Left colon (tissue), 2 donors: ENCODE results near the gene SYCE3. TPM values are rescaled to one million over a fixed set of nuclear protein-coding genes. Genes with fewer than 3 reads are reported as not detected.
A peak's percentile ranks its signal among the peaks of the same experiment; 100 is the strongest.

Experiments used
- ATAC-seq: fragments of 200-7000 bp; cut with Tn5 transposase; one replicate; pipeline ENCODE4 v1.9.1; 2020; ENCODE audit warnings: mild to moderate bottlenecking, moderate library complexity
- DNase-seq, 2 donors: peaks; one replicate each; pipeline ENCODE4 v3.0.0-alpha.2; 2020
- intact Hi-C, 2 donors: fragments of 100-400 bp; cut with DNase I in 1 of 2; cut with micrococcal nuclease in 1 of 2; formaldehyde crosslinking; loops; one replicate each; pipeline versions ENCODE4 v1.11.2 to v1.14.0; 2022; cut with DNase I, micrococcal nuclease
- total RNA-seq, 2 donors: library from RNA; stranded (reverse); fragmentation: NEBNext Ultra II Directional; extraction: Animal tissue kit (Norgen Biotek cat#: 25700); gene quantifications; one replicate each; pipeline ENCODE4 v1.2.1, GENCODE V29; 2021
- donor health status: DM: no; HTN: no; CAD: no.
- donor health status: DM: yes; HTN: yes; CAD: no.

SYCE3 gene
- total RNA-seq, 2 donors from 2014 or later: 0.67 TPM; not detected in 1

DNA sequence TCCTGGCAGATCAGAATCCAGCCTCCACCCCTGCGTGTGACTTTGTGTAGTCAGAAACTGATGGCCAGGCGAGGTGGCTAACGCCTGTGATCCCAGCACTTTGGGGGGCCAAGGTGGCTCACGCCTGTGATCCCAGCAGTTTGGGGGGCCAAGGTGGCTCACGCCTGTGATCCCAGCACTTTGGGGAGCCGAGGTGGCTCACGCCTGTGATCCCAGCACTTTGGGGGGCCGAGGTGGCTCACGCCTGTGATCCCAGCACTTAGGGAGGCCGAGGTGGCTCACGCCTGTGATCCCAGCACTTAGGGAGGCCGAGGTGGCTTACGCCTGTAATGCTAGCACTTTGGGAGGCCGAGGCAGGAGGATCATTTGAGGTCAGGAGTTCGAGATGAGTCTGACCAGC is 49.5 kb downstream of the SYCE3 start:
- intact Hi-C loops: no loop called here

GRCh38 chr22:50508897-50509296 is 53.8 kb downstream of the SYCE3 start:
- ATAC-seq: no peak
- intact Hi-C loops: no loop called here
- no peak for DNase-seq

More for the DNA sequence above, 49.5 kb downstream of the SYCE3 start:
- DNase-seq: no peak
- ATAC-seq: no peak

DNA sequence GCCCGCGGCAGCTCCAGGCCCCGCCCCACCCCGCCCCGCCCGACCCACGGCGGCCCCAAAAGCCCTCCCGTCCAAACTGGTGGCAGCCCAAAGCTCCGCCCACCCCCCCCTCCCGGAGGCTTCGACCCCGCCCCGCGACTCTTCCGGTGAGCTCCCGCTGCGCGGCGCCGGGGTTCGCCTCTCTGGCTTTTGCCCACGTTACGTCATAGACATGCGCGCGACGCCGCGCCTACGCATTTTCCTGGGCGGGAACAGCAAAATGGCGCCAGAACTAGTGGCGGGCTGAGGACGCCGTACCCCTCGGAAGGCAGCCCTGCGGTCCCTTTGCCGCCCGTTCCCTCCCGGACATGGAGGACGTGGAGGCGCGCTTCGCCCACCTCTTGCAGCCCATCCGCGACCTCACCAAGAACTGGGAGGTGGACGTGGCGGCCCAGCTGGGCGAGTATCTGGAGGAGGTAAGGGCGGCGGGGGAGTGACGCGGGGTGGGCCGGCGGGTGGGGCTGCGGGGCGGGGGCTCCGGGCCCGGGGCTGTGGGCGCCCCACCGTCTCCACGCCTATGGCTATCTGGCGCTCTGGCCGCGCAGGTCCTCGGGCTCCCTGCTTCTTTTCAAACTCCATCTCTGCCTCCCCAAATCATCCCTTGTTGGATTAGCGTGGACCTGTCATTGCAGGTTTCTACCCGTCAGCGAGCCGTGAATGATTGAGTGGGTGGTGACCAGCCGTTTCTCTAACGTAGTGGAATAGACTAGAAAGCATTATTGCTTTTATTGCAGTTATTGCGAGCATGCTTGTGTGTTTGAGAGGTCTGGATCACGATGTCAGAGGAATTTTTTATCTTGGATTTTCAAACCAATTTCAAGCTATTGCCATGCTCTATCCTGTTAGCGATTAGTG is 54.5 kb downstream of the SYCE3 start, which contains the start of gene NCAPH2:
Gene NCAPH2 (plus strand): TSS at position 234 of the 894 bp plus-strand sequence. CDS start 114 bp downstream, at position 348.
- intact Hi-C loops: no loop called here
- ATAC-seq: peak; percentile 80
- peak; percentile 95 to 98 for DNase-seq

- DNase-seq (peak; percentile 87 to 94), ATAC-seq (peak; percentile 79)
- intact Hi-C loops: no loop called here
Measured at GRCh38 chr22:50507421-50507990, 55.2 kb downstream of the SYCE3 start, which contains the start of gene LMF2. TSS of gene LMF2 (minus strand) at chr22:50507702. CDS start at chr22:50507675, 27 bp downstream.

DNA sequence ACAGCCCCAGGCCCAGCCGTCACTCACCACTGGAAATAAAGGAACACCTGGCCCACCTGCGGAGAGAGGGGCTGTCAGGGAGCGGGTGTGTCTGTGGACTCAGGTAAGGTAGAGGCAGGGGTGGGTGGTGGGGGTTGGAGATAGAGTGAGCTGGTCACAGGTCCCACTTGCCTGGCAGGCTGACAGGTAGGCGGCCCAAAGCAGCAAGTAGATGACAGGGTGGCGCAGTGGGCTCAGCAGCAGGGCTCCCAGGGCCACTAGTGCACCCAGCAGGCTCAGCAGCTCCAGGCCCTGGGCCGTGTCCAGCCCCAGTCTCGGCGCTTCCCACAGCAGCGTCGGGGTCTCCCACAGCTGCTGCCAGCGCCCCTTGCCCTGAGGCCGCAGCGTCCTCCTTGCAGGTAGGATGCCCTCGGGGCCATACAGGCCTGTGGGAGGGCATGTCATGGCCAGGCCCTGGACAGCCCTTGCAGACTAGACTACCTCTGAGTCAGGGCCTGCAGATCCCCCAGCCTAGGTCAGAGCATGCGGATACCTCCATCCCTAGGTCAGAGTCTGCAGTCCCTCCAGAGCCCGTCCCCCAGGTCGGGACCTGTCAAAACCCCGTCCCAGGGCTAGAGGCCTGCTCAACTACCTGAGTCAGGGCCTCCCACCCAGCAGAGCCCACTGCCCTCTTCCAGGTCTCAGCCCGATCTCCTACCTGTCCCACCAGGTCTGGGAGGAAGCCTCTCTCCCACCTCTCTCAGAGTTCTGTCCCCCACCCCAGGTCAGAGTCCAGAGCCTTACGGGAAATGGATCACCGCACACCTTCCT is 55.9 kb downstream of the SYCE3 start:
- ATAC-seq (peak; percentile 3), DNase-seq (peak; percentile 47 to 49)
- intact Hi-C loops: no loop called here

GRCh38 chr22:50505776-50506610 is 56.7 kb downstream of the SYCE3 start:
- intact Hi-C loops: no loop called here
- ATAC-seq: no peak

DNA sequence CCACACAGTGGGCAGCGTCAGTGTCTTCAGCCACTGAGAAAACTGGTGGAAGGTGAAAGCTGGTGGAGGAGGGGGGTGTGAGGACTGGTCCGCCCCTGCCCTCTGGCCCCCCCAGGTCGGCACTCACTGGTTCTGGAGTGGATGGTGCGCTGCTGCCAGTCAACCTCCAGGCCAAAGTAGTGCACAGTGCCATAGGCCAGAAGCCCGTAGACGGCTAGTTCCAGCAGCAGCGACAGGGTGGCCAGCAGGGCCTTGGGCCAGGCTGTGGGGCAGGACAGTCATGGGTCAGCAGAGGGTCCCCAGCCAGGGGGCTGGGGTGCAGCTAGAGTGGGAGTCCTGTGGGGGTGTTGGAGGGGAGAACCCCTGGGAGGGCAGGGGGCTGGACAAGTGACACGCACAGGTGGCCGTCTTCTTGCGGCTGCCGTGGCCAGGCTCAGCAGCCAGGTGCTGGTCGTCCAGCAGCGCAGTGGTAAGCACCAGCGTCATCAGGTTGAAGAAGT is 57.4 kb downstream of the SYCE3 start:
- no peak for DNase-seq
- intact Hi-C loops: no loop called here
- no peak for ATAC-seq

More at GRCh38 chr22:50505776-50506610, 56.7 kb downstream of the SYCE3 start:
- peak in 1 of 2 donors; percentile 34 for DNase-seq

GRCh38 chr22:50504369-50505211 is 58.1 kb downstream of the SYCE3 start:
- ATAC-seq: no peak
- no peak for DNase-seq
- intact Hi-C loops: no loop called here

- intact Hi-C loops: no loop called here
- ATAC-seq: no peak
- no peak for DNase-seq
Measured at GRCh38 chr22:50503475-50504145, 59.1 kb downstream of the SYCE3 start.

DNA sequence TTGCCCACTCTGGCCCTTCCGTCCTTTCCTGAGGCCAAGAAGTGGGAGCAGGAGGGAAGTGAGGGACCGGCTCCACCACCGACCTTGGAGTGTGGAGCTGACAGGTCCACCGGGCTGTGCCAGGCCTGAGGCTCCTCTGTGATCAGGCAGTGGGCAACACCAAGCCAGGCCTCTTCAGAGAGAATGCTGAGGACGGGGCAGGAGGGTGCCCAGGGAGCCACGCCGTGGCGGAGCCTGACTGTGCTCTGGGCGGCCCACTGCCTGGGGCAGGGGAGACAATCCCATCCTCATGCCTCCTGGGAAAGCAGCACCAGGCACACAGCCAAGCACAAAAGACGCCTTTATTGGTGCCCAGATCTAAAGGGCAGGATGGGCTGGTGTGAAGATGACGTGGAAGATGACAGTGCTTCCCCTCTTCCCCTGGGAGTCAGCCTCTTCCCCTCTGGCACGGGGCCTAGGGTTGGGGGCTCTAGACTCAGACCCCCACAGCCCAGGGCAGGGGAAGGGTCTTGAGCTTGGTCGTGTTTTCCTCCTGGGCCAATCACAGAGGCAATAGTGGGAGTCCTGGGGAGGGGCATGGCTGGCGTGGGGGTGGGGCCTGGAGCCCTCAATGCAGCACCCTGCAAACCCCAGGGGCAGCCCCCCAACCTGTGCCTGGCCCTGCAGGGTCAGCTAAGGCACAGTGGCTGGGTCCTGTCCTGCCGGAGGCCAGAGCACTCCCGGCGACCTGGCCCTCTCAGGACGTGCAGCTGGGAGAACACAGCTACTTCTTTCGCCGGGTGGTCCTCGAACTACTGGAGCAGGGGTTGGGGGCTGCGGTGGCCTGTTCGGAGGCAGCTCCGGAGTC is 59.9 kb downstream of the SYCE3 start:
- intact Hi-C loops: no loop called here
- DNase-seq: no peak
- ATAC-seq: no peak

DNA sequence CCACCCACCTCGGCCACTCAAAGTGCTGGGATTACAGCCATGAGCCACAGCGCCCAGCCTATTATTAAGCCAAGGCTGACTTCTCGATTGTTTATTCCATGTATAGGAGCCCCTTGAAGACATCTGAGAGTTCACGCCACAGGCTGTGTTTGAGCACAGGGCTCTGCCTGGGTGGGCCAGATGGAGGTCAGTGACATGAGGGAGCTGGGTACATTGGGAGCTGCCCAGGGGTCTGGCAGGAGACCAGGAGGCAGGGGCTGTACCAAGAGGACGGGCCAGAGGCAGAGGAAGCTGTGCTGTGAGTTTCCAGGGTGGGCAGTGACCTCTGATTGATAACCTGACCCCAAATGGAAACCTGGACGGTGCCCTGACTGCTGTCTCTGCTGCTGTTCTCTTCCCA is 60.6 kb downstream of the SYCE3 start:
- no peak for ATAC-seq
- intact Hi-C loops: no loop called here
- no peak for DNase-seq

Other genes with a start within 250 kb of the SYCE3 start
- 1 to 10 TPM; 3.7 to 4.7 TPM for gene DENND6B, start 235.9 kb downstream of the SYCE3 start, total RNA-seq
- gene PPP6R2, start 219.6 kb downstream of the SYCE3 start, total RNA-seq: 10 to 100 TPM; 44.6 to 61.0 TPM
- gene SBF1, start 87.9 kb downstream of the SYCE3 start, total RNA-seq: 10 to 100 TPM; 69.2 to 80.1 TPM
- 1 to 10 TPM; 5.4 to 8.9 TPM for gene ADM2, start 81.4 kb downstream of the SYCE3 start, total RNA-seq
- not detected for gene MIOX, start 76.1 kb downstream of the SYCE3 start, total RNA-seq
- 10 to 100 TPM; 58.7 to 59.3 TPM for gene LMF2, start 55.2 kb downstream of the SYCE3 start, total RNA-seq
- 10 to 100 TPM; 26.6 to 27.1 TPM for gene NCAPH2, start 54.7 kb downstream of the SYCE3 start, total RNA-seq
- gene SCO2, start 37.3 kb downstream of the SYCE3 start, total RNA-seq: 1 to 10 TPM; 5.5 to 5.7 TPM
- gene TYMP, start 32.9 kb downstream of the SYCE3 start, total RNA-seq: 10 to 100 TPM; 32.0 to 33.0 TPM
- under 1 TPM in 1 of 2 donors, not detected in 1; 0.17 TPM for gene KLHDC7B, start 17.0 kb downstream of the SYCE3 start, total RNA-seq
- gene CPT1B, start 15.5 kb upstream of the SYCE3 start, total RNA-seq: 10 to 100 TPM; 22.6 to 26.6 TPM
- gene CHKB, start 19.9 kb upstream of the SYCE3 start, total RNA-seq: 10 to 100 TPM; 66.9 to 72.7 TPM
- 1 to 10 TPM; 1.2 to 1.5 TPM for gene MAPK8IP2, start 37.9 kb upstream of the SYCE3 start, total RNA-seq
- gene ARSA, start 65.2 kb upstream of the SYCE3 start, total RNA-seq: 10 to 100 TPM; 84.8 to 97.8 TPM
- gene SHANK3, start 109.9 kb upstream of the SYCE3 start, total RNA-seq: 1 to 10 TPM; 4.4 to 4.8 TPM
- gene ACR, start 175.3 kb upstream of the SYCE3 start, total RNA-seq: 1 to 10 TPM in 1 of 2 donors, under 1 TPM in 1; 0.89 to 1.5 TPM
- gene RABL2B, start 220.7 kb upstream of the SYCE3 start, total RNA-seq: 10 to 100 TPM; 20.1 to 21.3 TPM